ENCODE results near the gene PCDHB5. TPM values are rescaled to one million over a fixed set of nuclear protein-coding genes. Genes with fewer than 3 reads are reported as not detected.
"Not testable (repeated sequence)": the region's sequence is repeated elsewhere in the genome, so short reads cannot be mapped to it uniquely, and the experiment has no call there.

Gene PCDHB5
- total RNA-seq, 1 donor from 2014 or later = 7.8 TPM

- Mint-ChIP-seq H3K36me3 (ENCODE audit: low read depth, unreplicated experiment) (peaks cover 17% of the 10 kb centered on the region), H3K27me3 (ENCODE audit: unreplicated experiment) (no peaks in the 10 kb centered on the region), H3K27ac (ENCODE audit: unreplicated experiment) (no peak within 1 kb of the TSS), H3K4me3 (ENCODE audit: unreplicated experiment) (peak within 1 kb of the TSS; percentile 1), H3K4me1 (ENCODE audit: unreplicated experiment) (no peaks in the 10 kb centered on the region), H3K9me3 (ENCODE audit: unreplicated experiment) (no peaks in the 10 kb centered on the region)
- TF ChIP-seq CTCF (IDR thresholded peaks at IDR 0.05; ENCODE audit: unreplicated experiment) = peak; percentile 81
- DNase-seq (ENCODE audit: low spot score) = peak; percentile 45
These were observed 13.4 kb upstream of the PCDHB5 start, which contains the start of gene PCDHB4 for GRCh38 chr5:141121563-141121962. PCDHB4 (plus strand) TSS chr5:141121818; CDS start chr5:141121999, 181 bp downstream.

DNA sequence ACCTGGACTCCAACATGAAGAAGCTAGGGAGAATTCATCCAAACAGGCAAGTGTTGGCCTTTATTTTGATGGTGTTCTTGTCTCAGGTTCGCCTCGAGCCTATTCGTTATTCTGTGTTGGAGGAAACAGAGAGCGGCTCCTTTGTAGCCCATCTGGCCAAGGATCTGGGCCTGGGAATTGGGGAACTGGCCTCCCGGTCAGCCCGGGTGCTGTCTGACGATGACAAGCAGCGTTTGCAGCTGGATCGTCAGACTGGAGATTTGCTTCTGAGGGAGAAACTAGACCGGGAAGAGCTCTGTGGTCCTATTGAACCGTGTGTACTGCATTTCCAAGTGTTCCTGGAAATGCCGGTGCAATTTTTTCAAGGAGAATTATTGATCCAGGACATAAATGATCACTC is 13.0 kb upstream of the PCDHB5 start:
- no peak for DNase-seq (ENCODE audit: low spot score)
- Mint-ChIP-seq H3K4me3 (ENCODE audit: unreplicated experiment) (no peak overlapping the region), H3K27me3 (ENCODE audit: unreplicated experiment) (no peaks in the 10 kb centered on the region), H3K27ac (ENCODE audit: unreplicated experiment) (no peak overlapping the region), H3K4me1 (ENCODE audit: unreplicated experiment) (no peaks in the 10 kb centered on the region), H3K36me3 (ENCODE audit: low read depth, unreplicated experiment) (peaks cover 14% of the 10 kb centered on the region), H3K9me3 (ENCODE audit: unreplicated experiment) (no peaks in the 10 kb centered on the region)
- no peak for TF ChIP-seq CTCF (IDR thresholded peaks at IDR 0.05; ENCODE audit: unreplicated experiment)

DNA sequence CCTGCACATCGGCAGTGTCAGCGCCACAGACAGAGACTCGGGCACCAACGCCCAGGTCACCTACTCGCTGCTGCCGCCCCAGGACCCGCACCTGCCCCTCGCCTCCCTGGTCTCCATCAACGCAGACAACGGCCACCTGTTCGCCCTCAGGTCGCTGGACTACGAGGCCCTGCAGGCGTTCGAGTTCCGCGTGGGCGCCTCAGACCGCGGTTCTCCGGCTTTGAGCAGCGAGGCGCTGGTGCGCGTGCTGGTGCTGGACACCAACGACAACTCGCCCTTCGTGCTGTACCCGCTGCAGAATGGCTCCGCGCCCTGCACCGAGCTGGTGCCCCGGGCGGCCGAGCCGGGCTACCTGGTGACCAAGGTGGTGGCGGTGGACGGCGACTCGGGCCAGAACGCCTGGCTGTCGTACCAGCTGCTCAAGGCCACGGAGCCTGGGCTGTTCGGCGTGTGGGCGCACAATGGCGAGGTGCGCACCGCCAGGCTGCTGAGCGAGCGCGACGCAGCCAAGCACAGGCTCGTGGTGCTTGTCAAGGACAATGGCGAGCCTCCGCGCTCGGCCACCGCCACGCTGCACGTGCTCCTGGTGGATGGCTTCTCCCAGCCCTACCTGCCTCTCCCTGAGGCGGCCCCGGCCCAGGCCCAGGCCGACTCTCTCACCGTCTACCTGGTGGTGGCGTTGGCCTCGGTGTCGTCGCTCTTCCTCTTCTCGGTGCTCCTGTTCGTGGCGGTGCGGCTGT is 11.4 kb upstream of the PCDHB5 start:
- H3K27me3 Mint-ChIP-seq (ENCODE audit: unreplicated experiment); H3K27ac Mint-ChIP-seq (ENCODE audit: unreplicated experiment); H3K4me3 Mint-ChIP-seq (ENCODE audit: unreplicated experiment); DNase-seq (ENCODE audit: low spot score); H3K4me1 Mint-ChIP-seq (ENCODE audit: unreplicated experiment); H3K9me3 Mint-ChIP-seq (ENCODE audit: unreplicated experiment): not testable (repeated sequence)
- peaks cover 14% of the 10 kb centered on the region for H3K36me3 Mint-ChIP-seq (ENCODE audit: low read depth, unreplicated experiment)

DNA sequence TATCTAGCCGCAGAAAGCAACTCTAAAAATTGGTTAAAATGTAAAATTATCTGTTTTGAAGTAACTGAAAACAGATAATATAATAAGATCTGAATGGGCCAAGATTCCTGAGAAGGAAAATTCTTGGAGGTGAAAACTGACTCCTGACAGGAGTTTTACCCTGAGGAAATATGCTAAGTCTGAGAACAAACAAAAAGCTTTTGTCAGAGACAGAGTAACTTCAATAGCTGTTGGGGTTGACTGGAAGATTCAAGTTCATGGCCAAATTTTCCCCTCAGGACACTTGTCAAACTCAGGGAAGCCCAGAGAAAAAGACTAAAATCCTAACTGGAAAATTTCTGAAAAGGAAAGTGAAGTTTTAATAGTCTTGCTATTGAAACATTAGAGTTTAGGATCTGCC is 7.7 kb upstream of the PCDHB5 start:
- no peak for DNase-seq (ENCODE audit: low spot score)
- Mint-ChIP-seq H3K4me1 (ENCODE audit: unreplicated experiment) (no peaks in the 10 kb centered on the region), H3K36me3 (ENCODE audit: low read depth, unreplicated experiment) (peaks cover 14% of the 10 kb centered on the region), H3K4me3 (ENCODE audit: unreplicated experiment) (no peak overlapping the region), H3K27ac (ENCODE audit: unreplicated experiment) (no peak overlapping the region), H3K27me3 (ENCODE audit: unreplicated experiment) (no peaks in the 10 kb centered on the region), H3K9me3 (ENCODE audit: unreplicated experiment) (no peaks in the 10 kb centered on the region)
- no peak for TF ChIP-seq CTCF (IDR thresholded peaks at IDR 0.05; ENCODE audit: unreplicated experiment)

- Mint-ChIP-seq H3K9me3 (ENCODE audit: unreplicated experiment) (peaks cover 21% of the 10 kb centered on the region), H3K27ac (ENCODE audit: unreplicated experiment) (no peak overlapping the region), H3K4me1 (ENCODE audit: unreplicated experiment) (no peaks in the 10 kb centered on the region), H3K27me3 (ENCODE audit: unreplicated experiment) (no peaks in the 10 kb centered on the region), H3K36me3 (ENCODE audit: low read depth, unreplicated experiment) (peaks cover 33% of the 10 kb centered on the region), H3K4me3 (ENCODE audit: unreplicated experiment) (peak overlapping the region; percentile 74)
- DNase-seq (ENCODE audit: low spot score) = no peak
- no peak for TF ChIP-seq CTCF (IDR thresholded peaks at IDR 0.05; ENCODE audit: unreplicated experiment)
These were observed 786 bp downstream of the PCDHB5 start for GRCh38 chr5:141135718-141136266.

DNA sequence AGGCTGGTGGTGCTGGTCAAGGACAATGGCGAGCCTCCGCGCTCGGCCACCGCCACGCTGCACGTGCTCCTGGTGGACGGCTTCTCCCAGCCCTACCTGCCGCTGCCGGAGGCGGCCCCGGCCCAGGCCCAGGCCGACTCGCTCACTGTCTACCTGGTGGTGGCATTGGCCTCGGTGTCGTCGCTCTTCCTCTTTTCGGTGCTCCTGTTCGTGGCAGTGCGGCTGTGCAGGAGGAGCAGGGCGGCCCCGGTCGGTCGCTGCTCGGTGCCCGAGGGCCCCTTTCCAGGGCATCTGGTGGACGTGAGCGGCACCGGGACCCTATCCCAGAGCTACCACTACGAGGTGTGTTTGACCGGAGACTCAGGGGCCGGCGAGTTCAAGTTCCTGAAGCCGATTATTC is 2.3 kb downstream of the PCDHB5 start:
- not testable (repeated sequence) for H3K27ac Mint-ChIP-seq (ENCODE audit: unreplicated experiment); DNase-seq (ENCODE audit: low spot score); H3K4me1 Mint-ChIP-seq (ENCODE audit: unreplicated experiment); H3K4me3 Mint-ChIP-seq (ENCODE audit: unreplicated experiment); H3K27me3 Mint-ChIP-seq (ENCODE audit: unreplicated experiment)
- Mint-ChIP-seq H3K36me3 (ENCODE audit: low read depth, unreplicated experiment) (peaks cover 33% of the 10 kb centered on the region), H3K9me3 (ENCODE audit: unreplicated experiment) (peaks cover 21% of the 10 kb centered on the region)

All from endothelial cell (in vitro differentiated cells).